IPS DF 6.9 (cell line): ENCODE data around the gene LARGE1.

Experiments
- DNase-seq: peaks from one replicate; pipeline ENCODE4 v3.0.0-alpha.2; 2013; ENCODE audit warnings: low read depth, low spot score
- H3K27ac ChIP-seq: one replicate; pipeline ENCODE4 v1.5.1; 2013; ENCODE audit warnings: low read length, control low read depth
- H3K27me3 ChIP-seq: 2 replicates; pipeline ENCODE4 v1.6.1; 2013; ENCODE audit warnings: mild to moderate bottlenecking, low read length; ENCODE audit not compliant: control insufficient read depth, insufficient read depth
- H3K36me3 ChIP-seq: 2 replicates; pipeline ENCODE4 v1.6.1; 2013; ENCODE audit warnings: low read length; ENCODE audit not compliant: control insufficient read depth, insufficient read depth
- H3K4me1 ChIP-seq: 2 replicates; pipeline ENCODE4 v1.6.1; 2013; ENCODE audit warnings: low read length; ENCODE audit not compliant: control insufficient read depth, insufficient read depth
- H3K4me3 ChIP-seq: 2 replicates; pipeline ENCODE4 v1.5.1; 2013; ENCODE audit warnings: mild to moderate bottlenecking, low read length
- H3K9me3 ChIP-seq: 2 replicates; pipeline ENCODE4 v1.6.1; 2013; ENCODE audit warnings: low read length, inconsistent platforms; ENCODE audit not compliant: control insufficient read depth, insufficient read depth
- WGBS: extraction: QIAGEN DNeasy Blood & Tissue Kit; methylation state at CpG from one replicate; pipeline ENCODE4 v1.1.7; 2013; ENCODE audit warnings: mixed read lengths, missing lambda C conversion rate; ENCODE audit not compliant: insufficient read length, insufficient coverage; 5-methylcytosine and 5-hydroxymethylcytosine counted together

Gene LARGE1

DNA sequence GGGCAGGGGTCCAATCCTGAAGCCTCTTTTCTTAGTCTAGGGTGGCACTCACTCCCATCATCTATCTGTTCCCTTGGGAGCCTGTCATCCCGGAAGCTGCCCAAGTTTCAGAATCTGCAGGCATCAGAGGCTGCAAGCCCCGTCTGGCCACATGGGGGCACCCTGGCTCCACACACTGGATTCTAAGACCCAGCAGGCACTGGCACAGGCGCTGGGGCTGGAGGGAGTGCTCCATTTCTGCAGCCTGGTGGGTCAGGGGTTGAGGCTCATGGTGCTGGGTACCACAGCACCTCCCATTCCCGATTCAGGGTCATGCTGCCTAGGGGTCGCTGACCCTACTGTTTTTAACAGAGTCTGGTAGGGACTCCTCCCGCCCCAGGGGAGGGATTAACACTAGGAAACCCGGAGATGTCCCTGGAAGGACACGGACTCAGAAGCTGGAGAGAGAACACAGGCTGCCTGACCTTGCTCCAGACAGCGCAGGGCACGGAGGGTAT is 618.2 kb downstream of the LARGE1 start:
- Histone ChIP-seq H3K4me1 (no peaks in the 10 kb centered on the region), H3K4me3 (no peak overlapping the region), H3K27ac (no peak overlapping the region), H3K27me3 (no peaks in the 10 kb centered on the region), H3K36me3 (peaks cover 3% of the 10 kb centered on the region; the same call in 1 of the 2 replicates), H3K9me3 (no peaks in the 10 kb centered on the region)
- no CpG with 5 or more reads among the region's 10 CpGs for WGBS
- peak; percentile 63 for DNase-seq

DNA sequence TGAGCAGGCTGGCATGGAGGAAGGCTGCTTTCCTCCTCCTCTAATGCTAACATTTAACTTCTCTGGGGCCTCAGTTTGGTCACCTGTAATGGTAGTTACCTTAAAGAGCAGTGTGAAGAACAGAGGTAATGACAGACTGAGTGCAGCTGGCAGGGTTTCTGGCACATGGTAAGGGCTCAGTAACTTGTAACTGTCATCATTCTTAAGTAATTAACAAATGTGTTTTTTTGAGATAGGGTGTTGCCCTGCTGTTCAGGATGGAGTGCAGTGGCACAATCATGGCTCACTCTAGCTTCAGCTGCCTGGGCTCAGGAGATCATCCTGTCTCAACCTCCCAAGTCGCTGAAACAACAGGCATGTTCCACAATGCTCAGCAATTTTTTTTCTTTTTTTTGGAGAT is 620.1 kb downstream of the LARGE1 start:
- Histone ChIP-seq H3K27ac (no peak overlapping the region), H3K4me3 (no peak overlapping the region), H3K36me3 (peaks cover 5% of the 10 kb centered on the region), H3K4me1 (no peaks in the 10 kb centered on the region), H3K27me3 (no peaks in the 10 kb centered on the region), H3K9me3 (no peaks in the 10 kb centered on the region)
- no peak for DNase-seq
- WGBS, result no CpG with 5 or more reads among the region's 1 CpG

DNA sequence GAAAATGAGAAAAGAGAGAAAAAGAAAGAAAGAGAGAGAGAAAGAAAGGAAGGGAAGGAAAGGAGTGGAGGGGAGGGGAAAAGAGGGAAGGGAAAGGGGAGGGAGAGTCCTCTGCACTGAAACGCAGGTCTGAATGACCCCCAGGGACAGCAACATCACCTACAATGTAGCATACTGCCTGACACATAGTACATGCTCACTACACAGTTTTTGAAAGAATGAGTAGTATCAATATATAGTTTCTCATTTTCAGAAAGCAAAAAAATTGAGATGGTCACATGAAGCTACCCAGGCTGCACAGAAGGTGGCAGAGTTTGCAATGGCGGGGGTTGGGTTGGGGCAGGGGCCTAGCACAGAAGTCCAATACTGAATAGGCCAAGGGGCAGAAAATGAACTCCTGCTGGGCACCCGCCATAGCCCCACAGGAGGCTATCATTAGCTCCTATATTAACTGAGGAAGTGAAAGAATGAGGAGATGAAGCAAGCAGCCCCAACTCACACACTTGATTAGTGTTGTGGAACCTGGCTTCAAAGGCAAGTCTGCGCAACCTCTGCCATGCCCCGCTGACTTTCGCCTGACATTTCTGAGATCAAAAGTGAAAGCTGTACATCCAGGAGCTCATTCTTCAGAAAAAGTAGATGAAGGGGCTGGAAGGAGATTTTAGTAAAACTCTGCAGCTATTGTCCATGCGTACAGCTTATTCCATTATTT is 620.9 kb downstream of the LARGE1 start:
- DNase-seq, result no peak
- WGBS, result no CpG with 5 or more reads among the region's 7 CpGs
- Histone ChIP-seq H3K27me3 (no peaks in the 10 kb centered on the region), H3K9me3 (no peaks in the 10 kb centered on the region), H3K27ac (no peak overlapping the region), H3K4me3 (no peak overlapping the region), H3K4me1 (no peaks in the 10 kb centered on the region), H3K36me3 (peaks cover 6% of the 10 kb centered on the region)

DNA sequence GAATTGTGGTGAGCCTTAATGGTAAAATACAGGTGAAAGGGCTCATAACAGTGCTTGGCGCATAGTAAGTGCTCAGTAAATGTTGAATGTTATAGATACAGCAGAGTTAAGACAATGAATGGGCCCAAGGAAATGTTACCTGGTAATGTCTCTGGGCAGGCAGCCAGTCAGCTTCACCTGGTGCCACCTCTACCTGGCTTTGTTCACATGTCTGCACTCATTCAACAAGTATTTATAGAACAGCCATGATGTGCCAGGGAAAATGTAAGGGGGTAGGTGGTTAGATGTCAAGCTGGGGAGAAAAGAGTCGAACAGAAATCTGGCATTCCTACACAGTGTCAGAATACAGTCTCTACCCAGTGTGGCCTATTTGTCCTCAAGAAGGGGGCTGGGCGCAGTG is 623.3 kb downstream of the LARGE1 start:
- Histone ChIP-seq H3K27me3 (no peaks in the 10 kb centered on the region), H3K27ac (no peak overlapping the region), H3K36me3 (peaks cover 3% of the 10 kb centered on the region; the same call in 1 of the 2 replicates), H3K4me3 (no peak overlapping the region), H3K4me1 (no peaks in the 10 kb centered on the region), H3K9me3 (no peaks in the 10 kb centered on the region)
- no CpG with 5 or more reads among the region's 3 CpGs for WGBS
- DNase-seq, result no peak

DNA sequence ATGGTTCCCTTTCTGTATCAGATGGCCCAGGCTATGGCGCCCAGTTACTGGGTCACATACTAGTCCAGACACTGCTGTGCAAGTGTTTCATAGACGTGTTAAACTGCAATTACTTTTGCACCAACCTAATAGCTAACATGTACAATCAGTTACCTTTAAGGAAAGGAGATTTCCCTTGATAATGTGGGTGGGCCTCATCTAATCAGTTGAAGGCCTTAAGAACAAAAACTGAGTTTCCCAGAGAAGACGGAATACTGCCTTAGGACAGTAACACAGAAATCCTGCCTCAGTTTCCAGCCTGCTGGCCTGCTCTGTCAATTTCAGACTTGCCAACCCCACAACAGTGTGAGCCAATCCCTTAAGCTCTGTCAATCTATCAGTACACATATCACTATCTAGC is 632.2 kb downstream of the LARGE1 start:
- no peaks in the 10 kb centered on the region for H3K9me3 ChIP-seq
- no CpG with 5 or more reads among the region's 3 CpGs for WGBS
- no peak overlapping the region for H3K4me3 ChIP-seq
- no peaks in the 10 kb centered on the region for H3K27me3 ChIP-seq
- H3K27ac ChIP-seq, result no peak overlapping the region
- no peaks in the 10 kb centered on the region for H3K4me1 ChIP-seq
- H3K36me3 ChIP-seq, result no peaks in the 10 kb centered on the region
- no peak for DNase-seq

DNA sequence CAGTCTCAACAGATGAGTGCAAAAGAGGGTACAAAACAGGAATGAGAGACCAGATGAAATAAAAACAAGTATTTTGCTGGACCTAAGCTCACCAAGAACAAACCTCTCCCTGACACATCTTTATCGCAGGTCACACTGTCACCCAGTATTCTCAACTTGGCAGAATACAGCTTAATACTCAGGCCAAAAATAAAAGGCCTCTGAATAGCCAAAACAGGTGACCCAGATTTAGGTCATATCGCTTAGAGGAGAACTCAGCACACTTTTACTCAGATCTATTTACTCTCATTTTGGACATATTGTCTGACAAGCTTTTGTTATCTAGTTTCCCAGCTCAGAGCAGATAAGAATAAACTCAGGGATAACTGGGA is 645.2 kb downstream of the LARGE1 start:
- Histone ChIP-seq H3K36me3 (peaks cover 3% of the 10 kb centered on the region; the same call in 1 of the 2 replicates), H3K4me3 (no peak overlapping the region), H3K4me1 (no peaks in the 10 kb centered on the region), H3K27ac (no peak overlapping the region), H3K9me3 (no peaks in the 10 kb centered on the region), H3K27me3 (no peaks in the 10 kb centered on the region)
- WGBS, result no CpG with 5 or more reads among the region's 2 CpGs
- no peak for DNase-seq

DNA sequence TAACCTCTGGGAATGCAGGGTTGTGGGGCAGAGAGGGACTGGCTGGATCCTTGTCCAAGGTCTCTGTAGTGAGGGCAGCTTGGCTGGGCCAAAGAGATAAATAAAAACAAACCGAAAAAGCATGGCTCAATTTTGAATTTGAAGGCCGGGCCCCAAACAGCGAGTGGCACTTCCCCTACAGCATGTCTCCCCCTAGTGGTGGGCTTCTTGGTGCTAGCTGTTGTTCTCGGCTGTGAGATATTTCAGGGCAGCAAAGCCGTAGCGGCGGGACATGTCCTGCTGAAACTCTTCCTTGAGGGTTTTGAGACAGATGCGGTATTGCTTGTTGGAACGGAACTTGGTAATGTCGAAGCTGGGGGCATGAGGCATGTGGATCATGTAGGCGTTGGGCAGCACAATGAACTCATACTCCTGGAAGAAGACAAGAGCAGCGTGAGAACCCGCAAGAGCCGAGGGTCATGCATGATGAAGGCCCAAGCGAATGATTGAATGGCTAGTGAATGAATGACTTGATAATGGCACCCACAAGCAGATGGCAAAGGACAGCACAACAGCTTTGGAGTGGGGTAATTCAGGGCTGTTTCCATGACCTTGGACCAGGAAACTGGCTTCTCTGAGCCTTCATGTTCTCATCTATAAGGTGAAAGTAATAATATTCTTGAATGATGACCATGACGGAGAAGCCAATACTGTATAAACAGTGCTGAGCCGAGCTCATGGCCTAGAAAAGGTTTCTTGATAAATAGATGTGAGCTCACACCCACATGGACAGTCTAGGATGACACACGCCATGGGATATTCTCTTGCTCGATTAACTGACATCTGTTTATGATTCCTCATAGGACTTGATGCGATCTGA is 645.8 kb downstream of the LARGE1 start:
- H3K4me3 ChIP-seq, result no peak overlapping the region
- H3K4me1 ChIP-seq, result no peaks in the 10 kb centered on the region
- H3K27me3 ChIP-seq, result no peaks in the 10 kb centered on the region
- H3K27ac ChIP-seq, result no peak overlapping the region
- peak; percentile 50 for DNase-seq
- WGBS, result no CpG with 5 or more reads among the region's 20 CpGs
- no peaks in the 10 kb centered on the region for H3K9me3 ChIP-seq
- H3K36me3 ChIP-seq, result peaks cover 3% of the 10 kb centered on the region; the same call in 1 of the 2 replicates

DNA sequence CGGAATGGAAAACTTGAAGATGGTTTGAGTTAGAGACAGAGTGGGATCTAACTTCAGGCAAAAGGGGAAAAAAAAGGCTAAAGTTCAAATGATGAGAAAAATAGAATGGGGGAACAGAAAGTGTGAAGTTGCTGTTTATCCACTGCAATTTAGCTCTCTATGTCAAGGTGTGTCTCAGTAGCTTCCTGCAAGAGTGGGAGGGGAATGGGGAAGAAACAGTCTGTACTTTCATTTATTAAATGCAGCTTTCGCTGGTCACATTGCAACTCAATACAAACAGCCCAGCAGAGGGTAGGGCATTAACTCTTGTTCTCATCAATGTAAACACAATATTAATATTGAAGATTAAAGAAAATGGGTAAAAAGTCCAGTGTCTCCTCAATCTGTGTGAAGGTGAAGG is 647.4 kb downstream of the LARGE1 start:
- Histone ChIP-seq H3K27me3 (no peaks in the 10 kb centered on the region), H3K36me3 (peaks cover 3% of the 10 kb centered on the region; the same call in 1 of the 2 replicates), H3K4me3 (no peak overlapping the region), H3K27ac (no peak overlapping the region), H3K9me3 (no peaks in the 10 kb centered on the region), H3K4me1 (no peaks in the 10 kb centered on the region)
- whole genome bisulfite sequencing, result no CpG with 5 or more reads among the region's 2 CpGs
- no peak for DNase-seq

DNA sequence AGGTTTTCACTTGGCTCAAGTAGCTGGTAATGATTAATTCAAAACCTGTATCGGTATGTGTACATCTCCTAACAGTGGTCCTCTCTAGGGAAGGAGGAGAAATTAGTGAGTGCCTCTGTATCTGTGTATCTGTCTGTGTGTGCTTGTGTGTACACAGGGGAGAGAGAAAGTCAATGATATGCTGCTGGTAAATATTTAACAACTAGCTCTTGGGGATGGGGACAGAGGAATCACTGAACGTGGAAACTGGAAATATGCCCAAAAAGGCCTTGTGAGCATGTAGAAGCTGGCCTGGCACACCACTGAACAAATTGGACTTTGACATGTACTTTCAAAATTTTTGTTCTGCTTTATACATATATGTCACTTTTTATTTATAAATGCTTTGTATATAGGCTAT is 648.1 kb downstream of the LARGE1 start:
- no peak overlapping the region for H3K4me3 ChIP-seq
- H3K27me3 ChIP-seq, result no peaks in the 10 kb centered on the region
- WGBS, result no CpG with 5 or more reads among the region's 2 CpGs
- no peak overlapping the region for H3K27ac ChIP-seq
- no peaks in the 10 kb centered on the region for H3K4me1 ChIP-seq
- H3K9me3 ChIP-seq, result no peaks in the 10 kb centered on the region
- no peak for DNase-seq
- H3K36me3 ChIP-seq, result peaks cover 3% of the 10 kb centered on the region; the same call in 1 of the 2 replicates

DNA sequence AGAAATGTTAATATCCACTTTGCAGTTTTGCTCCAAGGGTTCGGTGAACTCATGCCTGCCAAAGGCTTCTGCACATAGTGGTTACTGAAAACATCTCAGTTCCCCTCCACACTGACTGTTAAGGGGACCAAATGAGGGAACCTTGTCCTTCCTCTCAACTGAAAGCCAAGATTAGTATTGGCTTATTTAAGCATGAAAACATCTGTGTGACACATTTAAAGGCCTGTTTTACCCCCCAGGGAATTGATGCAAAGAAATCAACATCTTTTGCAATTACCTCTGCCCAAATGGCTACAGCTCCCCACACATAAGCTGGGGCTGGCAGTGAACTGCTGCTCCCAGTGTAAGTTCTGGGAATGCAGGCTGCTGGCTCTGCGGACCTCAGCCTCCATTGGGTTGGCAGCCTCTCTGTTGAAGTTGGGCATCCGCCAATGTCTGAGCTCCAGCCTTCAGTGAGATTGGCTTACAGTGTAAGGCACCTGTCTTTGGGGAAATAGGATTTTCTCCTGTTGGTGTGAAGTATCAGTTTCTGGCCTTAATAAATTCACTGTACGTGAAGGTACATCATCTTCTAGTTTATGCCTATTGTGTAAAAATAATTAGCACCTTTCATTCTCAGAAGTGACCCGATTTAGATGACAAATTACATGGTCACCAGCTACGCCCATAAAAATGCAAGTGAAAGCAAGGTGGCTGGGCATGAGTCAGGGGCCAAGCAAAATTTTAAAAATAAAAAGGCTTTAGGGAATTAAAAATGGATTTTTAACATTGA is 648.7 kb downstream of the LARGE1 start:
- no peaks in the 10 kb centered on the region for H3K4me1 ChIP-seq
- H3K27ac ChIP-seq, result no peak overlapping the region
- H3K36me3 ChIP-seq, result no peaks in the 10 kb centered on the region
- no peak for DNase-seq
- H3K4me3 ChIP-seq, result no peak overlapping the region
- no CpG with 5 or more reads among the region's 6 CpGs for WGBS
- H3K9me3 ChIP-seq, result no peaks in the 10 kb centered on the region
- H3K27me3 ChIP-seq, result no peaks in the 10 kb centered on the region
